WTC11 (cell line): ENCODE measurements around the gene MRPL39. TPM values are rescaled to one million over a fixed set of nuclear protein-coding genes. Genes with fewer than 3 reads are reported as not detected.

ENCODE experiments used
- ATAC-seq: fragments of 200-7000 bp; cut with Tn5 transposase; 2 replicates; pipeline ENCODE4 v1.10.0; 2021; ENCODE audit warnings: mild to moderate bottlenecking, moderate library complexity
- CTCF ChIA-PET: fragments of 300-600 bp; sonication (Branson Sonifier 250); formaldehyde crosslinking; loops from one replicate; lab custom pipeline; 2021; ENCODE audit warnings: antibody characterized with exemption; lab: Charles Lee
- POLR2A ChIA-PET: fragments of 350-600 bp; sonication (Branson Sonifier 250); formaldehyde crosslinking; loops from one replicate; lab custom pipeline; 2021; ENCODE audit warnings: antibody characterized with exemption; lab: Charles Lee
- DNase-seq: peaks from one replicate; pipeline ENCODE4 v3.0.0; 2021; ENCODE audit warnings: low spot score
- H3K27ac Mint-ChIP-seq: 2 replicates; pipeline ENCODE4 v1.8.0; 2021; ENCODE audit warnings: mixed read lengths
- H3K27me3 Mint-ChIP-seq: 2 replicates; pipeline ENCODE4 v1.8.0; 2021; ENCODE audit warnings: low read depth, mild to moderate bottlenecking, moderate library complexity, mixed read lengths
- H3K36me3 Mint-ChIP-seq: 2 replicates; pipeline ENCODE4 v1.8.0; 2021; ENCODE audit warnings: mixed read lengths
- H3K4me1 Mint-ChIP-seq: 2 replicates; pipeline ENCODE4 v1.8.0; 2022; ENCODE audit warnings: mixed read lengths
- H3K4me3 Mint-ChIP-seq: 2 replicates; pipeline ENCODE4 v1.8.0; 2021; ENCODE audit warnings: mild to moderate bottlenecking, moderate library complexity, mixed read lengths
- H3K9me3 Mint-ChIP-seq: 2 replicates; pipeline ENCODE4 v1.8.0; 2021; ENCODE audit warnings: mixed read lengths
- CTCF ChIP-seq: fragments of 200-600 bp; IDR thresholded peaks from 2 replicates; pipeline ENCODE4 v1.8.0; 2022; ENCODE audit warnings: antibody characterized with exemption
- FOXP1 ChIP-seq: sonication (generic); formaldehyde crosslinking; IDR thresholded peaks from 2 replicates; pipeline ENCODE4 v1.8.0; 2022; ENCODE audit warnings: missing genetic modification reagents, mild to moderate bottlenecking, moderate library complexity, borderline replicate concordance
- NFATC4 ChIP-seq: fragments of 250-450 bp; sonication (Bioruptor Pico); IDR thresholded peaks from 2 replicates; pipeline ENCODE4 v1.9.0; 2021; ENCODE audit warnings: mild to moderate bottlenecking
- NFE2L1 ChIP-seq: sonication (generic); formaldehyde crosslinking; IDR thresholded peaks from 2 replicates; pipeline ENCODE4 v1.8.1; 2023; ENCODE audit warnings: missing genetic modification reagents
- NFYB ChIP-seq: sonication (generic); formaldehyde crosslinking; conservative IDR thresholded peaks from 2 replicates; pipeline ENCODE4 v1.8.0; 2022; ENCODE audit warnings: low read depth, missing genetic modification reagents
- NR1H2 ChIP-seq: sonication (generic); formaldehyde crosslinking; IDR thresholded peaks from 2 replicates; pipeline ENCODE4 v1.9.0; 2021; ENCODE audit warnings: mild to moderate bottlenecking, moderate library complexity, missing genetic modification reagents
- NR2C2 ChIP-seq: sonication (generic); formaldehyde crosslinking; IDR thresholded peaks from 2 replicates; pipeline ENCODE4 v1.8.0; 2022; ENCODE audit warnings: mild to moderate bottlenecking, missing genetic modification reagents
- OVOL2 ChIP-seq: fragments of 250-450 bp; sonication (Bioruptor Pico); IDR thresholded peaks from 2 replicates; pipeline ENCODE4 v1.9.0; 2021; ENCODE audit warnings: mild to moderate bottlenecking, borderline replicate concordance
- PRRX2 ChIP-seq: fragments of 250-450 bp; sonication (Bioruptor Pico); IDR thresholded peaks from 2 replicates; pipeline ENCODE4 v1.8.0; 2021; ENCODE audit warnings: mild to moderate bottlenecking
- SOX15 ChIP-seq: fragments of 250-450 bp; sonication (Bioruptor Pico); IDR thresholded peaks from 2 replicates; pipeline ENCODE4 v1.9.0; 2021; ENCODE audit warnings: mild to moderate bottlenecking
- ZSCAN18 ChIP-seq: fragments of 250-450 bp; sonication (Bioruptor Pico); IDR thresholded peaks from 2 replicates; pipeline ENCODE4 v2.1.2; 2022; ENCODE audit warnings: mild to moderate bottlenecking, moderate library complexity
- total RNA-seq: library from RNA; stranded (reverse); gene quantifications from 3 replicates; pipeline ENCODE4 v1.2.3, GENCODE V29; 2021
- TF ChIP-seq, protein P1 (sequence below): sonication (generic); formaldehyde crosslinking; conservative IDR thresholded peaks from 2 replicates; pipeline ENCODE4 v1.8.1; 2023; ENCODE audit warnings: mild to moderate bottlenecking, low read depth, missing genetic modification reagents, moderate library complexity
- TF ChIP-seq, protein P2 (sequence below): sonication (generic); formaldehyde crosslinking; IDR thresholded peaks from 2 replicates; pipeline ENCODE4 v1.8.1; 2023; ENCODE audit warnings: mild to moderate bottlenecking, missing genetic modification reagents
- TF ChIP-seq, protein P3 (sequence below): sonication (generic); formaldehyde crosslinking; IDR thresholded peaks from 2 replicates; pipeline ENCODE4 v1.8.1; 2023; ENCODE audit warnings: mild to moderate bottlenecking, missing genetic modification reagents, moderate library complexity
- TF ChIP-seq, protein P4 (sequence below): sonication (generic); formaldehyde crosslinking; IDR thresholded peaks from 2 replicates; pipeline ENCODE4 v1.8.0; 2023; ENCODE audit warnings: missing genetic modification reagents, mild to moderate bottlenecking, borderline replicate concordance

MRPL39 gene
- total RNA-seq, 1 experiment from 2014 or later: 34.7 TPM

- TF ChIP-seq NFYB (CRISPR knock-in tag) (no peak), SOX15 (CRISPR knock-in tag) (no peak), ZSCAN18 (no peak), NR1H2 (CRISPR knock-in tag) (no peak), NFE2L1 (CRISPR knock-in tag) (no peak), OVOL2 (CRISPR knock-in tag) (no peak), CTCF (no peak), NR2C2 (CRISPR knock-in tag) (no peak)
- TF ChIP-seq, protein P1, sequence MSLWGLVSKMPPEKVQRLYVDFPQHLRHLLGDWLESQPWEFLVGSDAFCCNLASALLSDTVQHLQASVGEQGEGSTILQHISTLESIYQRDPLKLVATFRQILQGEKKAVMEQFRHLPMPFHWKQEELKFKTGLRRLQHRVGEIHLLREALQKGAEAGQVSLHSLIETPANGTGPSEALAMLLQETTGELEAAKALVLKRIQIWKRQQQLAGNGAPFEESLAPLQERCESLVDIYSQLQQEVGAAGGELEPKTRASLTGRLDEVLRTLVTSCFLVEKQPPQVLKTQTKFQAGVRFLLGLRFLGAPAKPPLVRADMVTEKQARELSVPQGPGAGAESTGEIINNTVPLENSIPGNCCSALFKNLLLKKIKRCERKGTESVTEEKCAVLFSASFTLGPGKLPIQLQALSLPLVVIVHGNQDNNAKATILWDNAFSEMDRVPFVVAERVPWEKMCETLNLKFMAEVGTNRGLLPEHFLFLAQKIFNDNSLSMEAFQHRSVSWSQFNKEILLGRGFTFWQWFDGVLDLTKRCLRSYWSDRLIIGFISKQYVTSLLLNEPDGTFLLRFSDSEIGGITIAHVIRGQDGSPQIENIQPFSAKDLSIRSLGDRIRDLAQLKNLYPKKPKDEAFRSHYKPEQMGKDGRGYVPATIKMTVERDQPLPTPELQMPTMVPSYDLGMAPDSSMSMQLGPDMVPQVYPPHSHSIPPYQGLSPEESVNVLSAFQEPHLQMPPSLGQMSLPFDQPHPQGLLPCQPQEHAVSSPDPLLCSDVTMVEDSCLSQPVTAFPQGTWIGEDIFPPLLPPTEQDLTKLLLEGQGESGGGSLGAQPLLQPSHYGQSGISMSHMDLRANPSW (CRISPR knock-in tag): no peak
Observed at GRCh38 chr21:25567472-25567871, 39.8 kb downstream of the MRPL39 start (continued).

- CTCF ChIA-PET: no interaction called here
- Mint-ChIP-seq H3K36me3 (no peaks in the 10 kb centered on the region), H3K27ac (no peak overlapping the region)
- ATAC-seq (no peak), DNase-seq (no peak)
- POLR2A ChIA-PET: no interaction called here
- TF ChIP-seq, protein P2, sequence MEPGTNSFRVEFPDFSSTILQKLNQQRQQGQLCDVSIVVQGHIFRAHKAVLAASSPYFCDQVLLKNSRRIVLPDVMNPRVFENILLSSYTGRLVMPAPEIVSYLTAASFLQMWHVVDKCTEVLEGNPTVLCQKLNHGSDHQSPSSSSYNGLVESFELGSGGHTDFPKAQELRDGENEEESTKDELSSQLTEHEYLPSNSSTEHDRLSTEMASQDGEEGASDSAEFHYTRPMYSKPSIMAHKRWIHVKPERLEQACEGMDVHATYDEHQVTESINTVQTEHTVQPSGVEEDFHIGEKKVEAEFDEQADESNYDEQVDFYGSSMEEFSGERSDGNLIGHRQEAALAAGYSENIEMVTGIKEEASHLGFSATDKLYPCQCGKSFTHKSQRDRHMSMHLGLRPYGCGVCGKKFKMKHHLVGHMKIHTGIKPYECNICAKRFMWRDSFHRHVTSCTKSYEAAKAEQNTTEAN (CRISPR knock-in tag): no peak
- no peak for TF ChIP-seq PRRX2 (CRISPR knock-in tag)
- TF ChIP-seq, all 79 proteins: peak for 0
- Mint-ChIP-seq H3K9me3 (no peaks in the 10 kb centered on the region), H3K4me1 (peaks cover 7% of the 10 kb centered on the region), H3K27me3 (peaks cover 25% of the 10 kb centered on the region), H3K4me3 (no peak overlapping the region)
Observed at GRCh38 chr21:25566645-25567044, 40.6 kb downstream of the MRPL39 start.

GRCh38 chr21:25565272-25566211, 41.7 kb downstream of the MRPL39 start:
- H3K27me3 Mint-ChIP-seq: peaks cover 36% of the 10 kb centered on the region
- H3K4me1 Mint-ChIP-seq: peaks cover 7% of the 10 kb centered on the region
- no peak overlapping the region for H3K4me3 Mint-ChIP-seq
- no peak for ATAC-seq
- ChIA-PET POLR2A (no interaction called here), CTCF (interaction anchor here (1.1 kb wide), 1 partner anchor 58 kb away, joined by 3 read pairs; no protein-coding TSS in a partner anchor)
- no peak for DNase-seq
- H3K27ac Mint-ChIP-seq: no peak overlapping the region
- H3K9me3 Mint-ChIP-seq: no peaks in the 10 kb centered on the region
- H3K36me3 Mint-ChIP-seq: no peaks in the 10 kb centered on the region
- no peak for TF ChIP-seq FOXP1
- TF ChIP-seq, protein P3, sequence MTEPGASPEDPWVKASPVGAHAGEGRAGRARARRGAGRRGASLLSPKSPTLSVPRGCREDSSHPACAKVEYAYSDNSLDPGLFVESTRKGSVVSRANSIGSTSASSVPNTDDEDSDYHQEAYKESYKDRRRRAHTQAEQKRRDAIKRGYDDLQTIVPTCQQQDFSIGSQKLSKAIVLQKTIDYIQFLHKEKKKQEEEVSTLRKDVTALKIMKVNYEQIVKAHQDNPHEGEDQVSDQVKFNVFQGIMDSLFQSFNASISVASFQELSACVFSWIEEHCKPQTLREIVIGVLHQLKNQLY: no peak
- TF ChIP-seq NFATC4: no peak
- no peak for TF ChIP-seq PRRX2 (CRISPR knock-in tag)
- TF ChIP-seq, protein P4, sequence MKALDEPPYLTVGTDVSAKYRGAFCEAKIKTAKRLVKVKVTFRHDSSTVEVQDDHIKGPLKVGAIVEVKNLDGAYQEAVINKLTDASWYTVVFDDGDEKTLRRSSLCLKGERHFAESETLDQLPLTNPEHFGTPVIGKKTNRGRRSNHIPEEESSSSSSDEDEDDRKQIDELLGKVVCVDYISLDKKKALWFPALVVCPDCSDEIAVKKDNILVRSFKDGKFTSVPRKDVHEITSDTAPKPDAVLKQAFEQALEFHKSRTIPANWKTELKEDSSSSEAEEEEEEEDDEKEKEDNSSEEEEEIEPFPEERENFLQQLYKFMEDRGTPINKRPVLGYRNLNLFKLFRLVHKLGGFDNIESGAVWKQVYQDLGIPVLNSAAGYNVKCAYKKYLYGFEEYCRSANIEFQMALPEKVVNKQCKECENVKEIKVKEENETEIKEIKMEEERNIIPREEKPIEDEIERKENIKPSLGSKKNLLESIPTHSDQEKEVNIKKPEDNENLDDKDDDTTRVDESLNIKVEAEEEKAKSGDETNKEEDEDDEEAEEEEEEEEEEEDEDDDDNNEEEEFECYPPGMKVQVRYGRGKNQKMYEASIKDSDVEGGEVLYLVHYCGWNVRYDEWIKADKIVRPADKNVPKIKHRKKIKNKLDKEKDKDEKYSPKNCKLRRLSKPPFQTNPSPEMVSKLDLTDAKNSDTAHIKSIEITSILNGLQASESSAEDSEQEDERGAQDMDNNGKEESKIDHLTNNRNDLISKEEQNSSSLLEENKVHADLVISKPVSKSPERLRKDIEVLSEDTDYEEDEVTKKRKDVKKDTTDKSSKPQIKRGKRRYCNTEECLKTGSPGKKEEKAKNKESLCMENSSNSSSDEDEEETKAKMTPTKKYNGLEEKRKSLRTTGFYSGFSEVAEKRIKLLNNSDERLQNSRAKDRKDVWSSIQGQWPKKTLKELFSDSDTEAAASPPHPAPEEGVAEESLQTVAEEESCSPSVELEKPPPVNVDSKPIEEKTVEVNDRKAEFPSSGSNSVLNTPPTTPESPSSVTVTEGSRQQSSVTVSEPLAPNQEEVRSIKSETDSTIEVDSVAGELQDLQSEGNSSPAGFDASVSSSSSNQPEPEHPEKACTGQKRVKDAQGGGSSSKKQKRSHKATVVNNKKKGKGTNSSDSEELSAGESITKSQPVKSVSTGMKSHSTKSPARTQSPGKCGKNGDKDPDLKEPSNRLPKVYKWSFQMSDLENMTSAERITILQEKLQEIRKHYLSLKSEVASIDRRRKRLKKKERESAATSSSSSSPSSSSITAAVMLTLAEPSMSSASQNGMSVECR (CRISPR knock-in tag): no peak
